Nucleus accumbens (tissue), 56 donors: ENCODE measurements around the gene CNOT6L.
A peak's percentile ranks its signal among the peaks of the same experiment; 100 is the strongest.

ENCODE experiments used
- DNase-seq, 56 donors: peaks; one replicate each; lab custom pipeline; 2025; lab: John Stamatoyannopoulos, UW

Gene CNOT6L

GRCh38 chr4:77820649-77821561 is 1.7 kb upstream of the CNOT6L start:
- peak in 9 of 56 donors; percentile 0 to 37 (median 12) for DNase-seq

GRCh38 chr4:77819843-77820648 is 878 bp upstream of the CNOT6L start:
- DNase-seq: peak; percentile 60 to 96 (median 89)

- peak in 20 of 56 donors; percentile 20 to 75 (median 43) for DNase-seq
Observed at GRCh38 chr4:77819404-77819842, 255 bp upstream of the CNOT6L start.

GRCh38 chr4:77818073-77818601 is 1.0 kb downstream of the CNOT6L start:
- peak in 54 of 56 donors; percentile 2 to 83 (median 43) for DNase-seq

- no peak for DNase-seq
Observed at GRCh38 chr4:77817304-77818072, 1.7 kb downstream of the CNOT6L start.

- no peak for DNase-seq
Observed at GRCh38 chr4:77816546-77816945, 2.6 kb downstream of the CNOT6L start.

GRCh38 chr4:77815636-77816035 is 3.5 kb downstream of the CNOT6L start:
- DNase-seq: no peak

GRCh38 chr4:77805840-77806239 is 13.3 kb downstream of the CNOT6L start:
- DNase-seq: no peak

- no peak for DNase-seq
Observed at GRCh38 chr4:77804471-77804870, 14.7 kb downstream of the CNOT6L start.

GRCh38 chr4:77802402-77802801 is 16.8 kb downstream of the CNOT6L start:
- no peak for DNase-seq

GRCh38 chr4:77801260-77801608 is 17.9 kb downstream of the CNOT6L start:
- DNase-seq: no peak

- DNase-seq: no peak
Observed at GRCh38 chr4:77800483-77801259, 18.5 kb downstream of the CNOT6L start.

- DNase-seq: no peak
Observed at GRCh38 chr4:77800077-77800476, 19.1 kb downstream of the CNOT6L start.

- no peak for DNase-seq
Observed at GRCh38 chr4:77798385-77798784, 20.8 kb downstream of the CNOT6L start.

- no peak for DNase-seq
Observed at GRCh38 chr4:77797239-77797638, 21.9 kb downstream of the CNOT6L start.

- no peak for DNase-seq
Observed at GRCh38 chr4:77795326-77795725, 23.8 kb downstream of the CNOT6L start.

- no peak for DNase-seq
Observed at GRCh38 chr4:77790146-77790545, 29.0 kb downstream of the CNOT6L start.

GRCh38 chr4:77788990-77789389 is 30.2 kb downstream of the CNOT6L start:
- DNase-seq: no peak

- no peak for DNase-seq
Observed at GRCh38 chr4:77787969-77788368, 31.2 kb downstream of the CNOT6L start.

GRCh38 chr4:77785669-77786068 is 33.5 kb downstream of the CNOT6L start:
- no peak for DNase-seq
